GM18499 (cell line): ENCODE data around the gene SEC14L6.

Experiments
- ATAC-seq: cut with Tn5 transposase; IDR thresholded peaks from one replicate; pipeline ENCODE4 v1.9.1; 2021; ENCODE audit warnings: moderate number of reproducible peaks; ENCODE audit not compliant: insufficient read depth, unreplicated experiment

Gene SEC14L6

DNA sequence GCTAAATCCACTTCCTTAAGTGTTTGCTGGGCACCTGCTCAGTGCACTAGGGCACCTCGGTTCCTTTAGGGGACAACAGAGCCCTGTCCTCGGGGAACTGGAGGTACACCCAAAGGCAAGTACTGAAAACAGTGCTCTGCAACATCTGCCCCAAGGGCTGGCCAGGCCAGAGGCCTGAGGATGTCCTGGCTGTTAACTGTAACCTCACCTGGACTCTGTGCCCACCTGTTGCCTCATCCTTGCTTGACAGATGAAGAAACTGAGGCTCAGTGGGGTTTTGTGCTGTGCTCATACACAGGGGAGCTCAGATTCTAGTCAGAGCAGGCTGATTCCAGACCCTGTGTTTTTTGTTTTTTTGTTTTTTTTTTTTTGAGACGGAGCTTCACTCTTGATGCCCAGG is 43.6 kb downstream of the SEC14L6 start:
- ATAC-seq, result no peak

DNA sequence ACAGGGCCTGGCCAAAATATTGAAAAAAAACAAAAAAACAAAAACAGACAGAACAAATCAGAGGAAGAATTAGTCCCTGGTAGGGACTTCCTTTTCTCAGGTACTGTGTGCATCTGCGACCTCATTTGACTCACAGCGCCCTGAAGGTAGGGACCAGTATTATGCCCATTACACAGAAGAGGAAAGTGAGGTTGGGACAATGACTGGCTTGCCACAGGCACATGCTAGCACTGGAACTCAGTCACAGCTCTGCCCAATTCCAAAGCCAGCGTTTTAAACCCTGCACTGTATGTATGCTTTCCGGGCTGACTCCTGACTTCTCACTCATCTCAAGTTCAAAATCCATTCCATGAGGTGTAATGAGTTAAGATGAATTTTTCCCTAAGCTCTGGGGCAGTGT is 44.4 kb downstream of the SEC14L6 start:
- no peak for ATAC-seq

DNA sequence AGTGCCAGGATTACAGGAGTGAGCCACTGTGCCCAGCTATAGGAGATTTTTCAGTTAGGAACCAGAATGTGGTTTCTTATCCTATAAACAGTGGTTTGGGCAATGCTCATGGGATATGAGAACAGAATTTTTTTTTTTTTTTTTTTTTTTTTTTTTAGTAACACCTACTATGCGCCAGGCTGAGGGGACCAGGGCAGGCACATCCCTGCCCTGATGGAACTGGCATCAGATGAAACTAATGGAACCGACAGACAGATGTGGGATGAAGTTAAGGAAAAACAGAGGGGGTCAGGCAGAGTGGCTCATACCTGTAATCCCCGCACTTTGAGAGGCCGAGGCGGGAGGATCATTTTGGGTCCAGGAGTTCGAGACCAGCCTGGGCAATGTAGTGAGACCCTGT is 45.9 kb downstream of the SEC14L6 start:
- no peak for ATAC-seq

DNA sequence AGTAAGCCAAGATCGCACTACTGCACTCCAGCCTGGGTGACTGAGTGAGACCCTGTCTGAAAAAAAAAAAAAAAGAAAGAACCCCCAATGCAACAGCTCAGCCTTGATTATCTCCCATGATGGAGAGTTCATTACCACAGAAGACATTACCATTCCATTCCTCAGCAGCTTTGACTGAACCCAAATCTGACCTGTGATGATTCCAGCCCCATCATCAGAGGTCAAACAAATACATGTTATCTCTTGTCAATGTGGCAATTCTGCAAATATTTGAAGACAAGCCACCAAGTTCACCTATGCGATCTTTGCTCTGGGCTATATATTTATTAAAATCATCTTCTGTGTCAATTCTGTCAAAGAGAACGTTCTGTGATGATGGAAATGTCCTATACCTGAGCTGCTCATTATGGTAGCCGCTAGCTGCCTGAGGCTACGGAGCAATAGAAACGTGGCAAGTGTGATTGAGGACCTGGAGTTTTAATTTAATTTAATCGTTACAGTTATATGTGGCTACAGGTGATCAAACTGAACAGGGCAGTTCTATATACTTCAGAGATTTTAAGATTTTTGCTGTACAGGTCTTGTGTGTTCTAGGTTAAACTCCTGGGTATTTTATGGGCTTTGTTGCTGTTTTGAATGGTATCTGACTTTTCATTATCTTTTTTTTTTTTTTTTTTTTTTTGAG is 48.9 kb downstream of the SEC14L6 start:
- ATAC-seq, result no peak

DNA sequence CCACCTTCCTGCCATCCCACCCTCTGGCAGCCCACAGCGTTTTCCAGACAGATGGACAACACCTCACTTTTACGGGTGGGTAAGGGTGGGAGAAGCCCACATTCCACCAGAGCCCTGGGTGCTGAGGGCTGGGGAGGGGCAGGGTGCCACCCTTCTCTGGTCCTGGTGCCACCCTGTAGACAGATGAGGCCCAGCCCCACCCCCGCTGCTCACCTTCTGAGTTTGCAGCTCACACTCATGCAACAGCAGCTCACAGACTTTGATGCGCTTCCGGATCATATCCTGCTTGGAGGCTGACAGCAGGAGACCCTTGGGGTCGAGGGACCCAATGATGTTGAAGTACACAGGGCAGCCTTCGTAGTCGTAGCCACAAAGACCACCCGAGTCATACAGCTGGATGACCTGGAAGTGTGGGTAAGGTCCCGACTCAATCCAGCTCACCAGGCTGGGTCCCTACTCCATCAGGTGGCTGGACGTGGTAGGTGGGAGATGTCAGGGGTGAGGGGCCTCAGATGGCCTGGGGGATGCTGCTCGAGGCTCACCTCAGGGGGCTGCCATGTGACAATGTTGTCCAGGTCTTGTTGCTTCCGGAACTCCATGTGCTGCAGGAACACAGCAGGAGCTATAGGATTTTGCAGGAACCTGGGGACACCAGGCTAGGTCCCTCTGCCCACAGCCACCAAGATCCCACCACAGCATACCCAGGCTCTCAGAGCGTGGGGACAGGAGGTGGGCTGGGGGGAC is 51.3 kb downstream of the SEC14L6 start:
- no peak for ATAC-seq

DNA sequence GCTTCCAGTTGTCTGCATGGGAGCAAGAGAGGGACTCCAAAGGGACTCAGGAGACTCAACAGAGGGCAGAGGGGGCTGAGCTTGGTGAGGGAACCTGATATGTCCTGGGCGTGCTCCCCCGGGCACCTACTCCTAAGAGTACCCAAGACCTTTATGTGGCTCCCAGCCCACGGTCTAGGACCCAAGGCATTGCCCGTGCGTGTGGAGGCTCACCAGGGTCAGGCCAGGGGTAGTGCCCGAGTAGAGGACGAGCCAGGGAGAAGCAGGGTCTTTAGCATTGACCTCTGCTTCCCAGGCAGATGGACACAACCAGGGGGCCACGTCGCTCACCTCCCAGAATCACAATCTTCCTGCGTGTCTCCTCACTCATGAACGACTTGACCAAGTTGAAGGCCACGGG is 54.4 kb downstream of the SEC14L6 start:
- ATAC-seq, result no peak

DNA sequence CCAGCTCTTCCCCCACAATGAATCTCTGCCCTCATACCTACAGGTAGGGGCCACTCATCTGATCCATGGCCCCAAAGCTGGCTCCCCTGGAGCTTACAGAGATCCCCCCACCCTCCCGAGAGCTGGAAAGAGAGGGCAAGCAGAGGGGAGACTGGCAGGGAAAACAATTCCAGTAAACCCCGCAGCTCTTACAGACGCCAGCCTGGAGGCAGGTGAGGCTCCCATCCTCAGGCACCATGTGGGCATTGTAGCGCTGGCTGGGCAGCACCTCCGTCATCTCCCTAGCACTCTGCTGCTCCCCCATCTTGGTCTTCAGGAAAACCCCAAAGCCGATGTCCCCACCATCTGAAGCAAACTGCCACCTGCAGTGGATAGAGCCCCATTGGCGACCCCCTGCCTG is 55.2 kb downstream of the SEC14L6 start:
- no peak for ATAC-seq

DNA sequence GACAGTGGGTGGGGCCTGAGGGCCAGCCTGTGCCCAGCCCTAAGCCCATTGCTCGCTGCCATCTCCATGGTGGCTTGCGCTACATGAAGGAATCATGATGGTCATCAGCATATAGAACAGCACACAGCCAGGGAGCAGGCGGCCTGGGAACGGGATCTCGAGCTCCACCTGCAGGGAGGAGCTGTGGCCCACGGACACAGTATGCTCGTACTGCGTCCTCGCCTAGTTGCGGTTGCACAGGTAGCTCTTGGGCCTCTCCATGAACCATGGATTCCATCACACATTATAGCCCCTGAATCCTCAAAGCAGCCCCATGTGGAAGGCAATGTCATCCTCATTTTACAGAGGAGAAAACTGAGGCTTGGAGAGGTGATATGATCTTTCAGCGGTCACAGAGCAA is 56.1 kb downstream of the SEC14L6 start:
- ATAC-seq, result no peak

DNA sequence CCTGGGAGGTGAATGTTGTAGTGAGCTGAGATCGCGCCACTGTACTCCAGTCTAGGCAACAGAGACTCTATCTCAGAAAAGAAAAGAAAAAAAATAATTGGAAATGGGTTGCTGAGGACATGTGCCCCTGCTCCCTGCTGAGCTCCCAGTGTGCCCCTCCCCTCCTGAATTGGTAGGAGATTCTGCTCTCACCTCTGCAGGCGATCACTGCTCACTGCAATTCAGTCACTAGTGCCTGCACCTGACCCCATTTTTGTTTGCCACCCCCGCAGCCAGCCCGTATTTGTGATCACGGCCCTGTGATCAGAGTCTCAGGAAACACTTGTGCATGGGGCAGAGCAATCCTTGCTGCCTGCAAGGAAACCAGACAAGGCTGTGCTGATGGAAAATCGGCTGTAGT is 58.4 kb downstream of the SEC14L6 start:
- no peak for ATAC-seq

DNA sequence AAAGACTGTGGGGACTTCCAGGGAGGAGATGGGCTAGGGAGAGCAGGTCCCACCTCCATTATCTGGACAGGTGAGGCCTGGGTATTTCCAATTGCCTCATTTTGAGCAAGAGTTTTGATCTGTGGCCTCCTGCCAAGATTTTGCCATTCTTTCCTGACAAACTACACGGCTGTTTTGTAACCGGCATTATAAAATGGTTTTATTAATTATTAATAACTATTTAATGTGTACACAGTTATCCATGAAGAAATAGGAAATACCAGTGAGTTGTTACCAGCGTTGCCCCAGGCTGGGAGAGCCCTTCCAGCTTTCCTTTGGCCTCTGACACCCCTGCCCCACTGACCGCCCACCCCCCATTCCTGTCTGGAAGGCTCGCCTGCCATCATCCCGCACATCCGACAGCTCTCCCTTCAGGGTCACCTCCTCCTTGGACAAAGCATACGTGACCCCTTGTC is 59.9 kb downstream of the SEC14L6 start:
- ATAC-seq, result no peak

DNA sequence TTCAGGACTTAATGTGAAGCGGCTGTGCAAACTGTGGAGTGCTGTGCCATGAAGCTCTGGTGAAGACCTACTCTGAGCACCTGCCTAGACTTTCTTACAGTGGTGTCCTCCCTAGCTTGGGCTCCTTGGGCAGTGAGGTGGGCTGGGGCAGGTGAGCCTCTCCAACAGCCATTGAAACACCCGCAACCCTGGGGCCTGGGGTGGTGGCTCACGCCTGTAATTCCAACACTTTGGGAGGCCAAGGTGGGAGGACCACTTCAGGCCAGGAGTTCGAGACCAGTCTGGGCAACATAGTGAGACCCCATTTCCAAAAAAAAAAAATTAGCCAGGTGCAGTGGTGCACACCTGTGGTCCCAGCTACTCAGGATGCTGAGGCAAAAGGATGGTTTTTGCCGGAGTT is 60.4 kb downstream of the SEC14L6 start:
- ATAC-seq, result no peak

DNA sequence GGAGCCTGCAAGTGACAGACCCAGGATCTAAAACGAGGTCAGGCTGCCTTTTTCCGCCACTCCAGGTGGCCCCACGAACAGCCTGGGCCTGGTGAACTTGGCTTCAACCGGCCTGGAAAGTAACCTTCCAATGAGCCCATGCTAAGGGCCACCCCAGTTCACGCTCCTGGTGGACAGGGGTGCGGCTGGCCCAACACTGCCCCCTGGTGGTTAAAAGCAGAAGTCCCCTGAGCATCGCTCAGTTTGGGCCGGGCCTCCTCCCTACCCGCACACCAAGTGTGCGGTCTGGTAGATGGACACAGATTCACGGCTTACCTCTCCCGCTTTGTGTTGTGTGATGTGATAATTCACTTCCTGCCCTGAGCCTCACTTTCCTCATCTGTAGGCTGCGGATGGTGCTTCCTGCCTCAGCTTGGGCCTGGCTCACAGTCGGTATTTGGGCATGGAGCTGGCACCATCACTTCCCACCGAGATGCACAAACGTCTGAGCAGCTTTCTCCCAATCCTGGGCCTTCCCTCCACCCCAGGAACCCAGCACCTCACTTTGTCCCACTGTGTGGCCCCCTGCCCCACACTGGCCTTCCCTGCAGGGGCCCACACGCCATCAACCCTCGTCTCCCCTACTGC is 61.1 kb downstream of the SEC14L6 start:
- ATAC-seq, result no peak

DNA sequence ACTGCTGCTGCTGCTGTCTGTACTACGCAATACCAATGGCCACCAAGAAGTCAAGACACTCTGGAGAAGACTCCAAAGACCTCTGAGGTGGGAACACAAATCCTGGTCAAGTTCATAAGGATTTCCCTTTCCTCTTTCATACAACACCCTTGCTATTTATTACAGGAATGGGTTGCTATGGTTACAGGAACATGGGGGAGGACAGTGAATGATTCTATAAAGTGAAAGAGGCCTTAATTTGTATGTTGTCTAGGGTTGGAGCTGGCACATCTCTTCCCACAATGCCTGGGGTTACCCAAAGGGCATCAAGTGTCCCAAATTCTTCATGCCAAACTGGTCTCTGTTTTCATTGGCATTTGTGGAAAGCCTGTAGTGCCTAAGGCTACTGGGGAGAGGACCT is 63.4 kb downstream of the SEC14L6 start:
- no peak for ATAC-seq

DNA sequence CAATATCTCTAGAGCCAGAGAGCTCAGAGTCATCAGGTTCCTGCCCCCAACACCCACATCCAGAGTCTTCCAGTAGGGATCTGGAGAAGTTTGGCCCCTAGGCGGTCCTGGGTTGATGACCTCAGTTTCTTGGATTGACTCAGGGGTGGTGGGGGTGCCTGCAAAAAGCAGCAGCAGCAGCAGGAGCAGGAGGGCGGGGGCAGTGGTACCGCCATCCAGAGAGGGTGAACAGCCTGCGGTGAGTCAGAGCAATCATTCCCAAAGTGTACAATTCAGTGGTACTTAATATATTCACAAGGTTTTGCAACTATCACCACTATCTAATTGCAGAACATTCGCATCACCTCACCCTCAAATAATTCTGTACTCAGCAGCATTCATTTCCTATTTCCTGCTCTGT is 64.8 kb downstream of the SEC14L6 start:
- no peak for ATAC-seq

DNA sequence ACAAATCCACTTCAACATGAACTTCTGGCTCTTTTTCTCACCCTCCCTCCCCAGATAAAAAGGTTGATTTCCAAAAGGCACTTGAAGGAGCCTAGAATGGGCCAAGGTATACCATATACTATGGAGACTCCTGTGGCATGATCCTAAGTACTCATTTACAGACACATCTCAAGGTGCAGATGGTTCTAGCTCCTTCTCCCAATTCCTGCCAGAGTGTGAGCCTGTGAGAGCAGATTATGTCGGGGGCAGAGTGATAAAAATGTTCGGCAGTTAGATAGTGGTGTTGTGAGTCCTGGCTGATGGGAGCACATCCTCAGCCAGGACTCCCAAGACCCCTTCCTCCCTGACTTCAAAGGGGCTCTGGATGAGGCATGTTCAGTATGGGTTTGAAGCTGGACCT is 66.6 kb downstream of the SEC14L6 start:
- ATAC-seq, result no peak

DNA sequence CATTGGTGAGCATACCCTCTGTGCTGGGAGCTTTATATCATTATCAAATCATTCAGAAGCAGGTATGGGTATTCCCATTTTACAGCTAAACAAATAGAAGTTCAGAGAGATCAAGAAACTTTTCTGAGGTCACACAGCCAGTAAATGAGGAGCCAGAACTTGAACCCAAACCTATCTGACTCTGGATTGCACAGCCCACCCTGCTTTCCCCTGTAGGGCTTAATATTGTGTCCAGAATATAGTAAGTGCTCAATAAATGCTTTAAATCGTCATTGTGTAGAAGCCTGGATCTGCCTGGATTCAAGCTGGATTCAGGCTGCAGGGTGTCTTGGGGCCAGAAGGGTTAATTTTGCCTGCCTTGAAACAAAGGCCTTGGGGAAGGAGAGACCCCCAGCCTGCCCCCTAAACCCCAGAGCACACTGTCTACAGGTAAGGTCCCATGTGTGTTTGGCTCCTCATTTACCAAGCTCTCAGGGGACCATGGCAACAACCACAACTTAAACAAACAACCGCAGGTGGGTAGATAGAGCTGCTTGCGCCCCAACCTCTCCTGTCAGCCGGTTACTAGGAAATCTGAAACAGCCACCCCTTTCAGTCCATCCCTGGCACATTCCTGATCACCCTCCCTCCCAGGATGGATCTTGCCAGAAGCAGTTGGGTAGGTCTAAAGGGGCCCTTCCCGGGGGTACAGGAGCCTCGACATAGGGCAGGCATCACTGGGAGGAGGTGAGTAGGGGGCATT is 71.7 kb downstream of the SEC14L6 start:
- no peak for ATAC-seq

DNA sequence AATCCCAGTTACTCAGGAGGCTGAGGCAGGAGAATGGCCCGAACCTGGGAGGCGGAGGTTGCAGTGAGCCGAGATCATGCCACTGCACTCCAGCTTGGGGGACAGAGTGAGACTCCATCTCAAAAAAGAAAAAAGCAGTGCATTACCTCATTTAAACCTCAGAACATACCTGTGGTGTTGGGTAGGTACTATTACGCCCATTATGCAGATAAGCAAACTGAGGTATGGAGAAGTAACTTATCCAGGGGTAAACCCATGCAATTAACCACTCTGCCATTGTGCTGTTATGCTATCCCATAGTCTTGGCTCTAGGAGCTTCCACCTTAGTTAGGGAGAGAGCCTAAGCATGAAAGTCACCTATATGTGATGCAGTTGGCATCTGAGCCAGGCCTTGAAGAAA is 72.4 kb downstream of the SEC14L6 start:
- no peak for ATAC-seq

DNA sequence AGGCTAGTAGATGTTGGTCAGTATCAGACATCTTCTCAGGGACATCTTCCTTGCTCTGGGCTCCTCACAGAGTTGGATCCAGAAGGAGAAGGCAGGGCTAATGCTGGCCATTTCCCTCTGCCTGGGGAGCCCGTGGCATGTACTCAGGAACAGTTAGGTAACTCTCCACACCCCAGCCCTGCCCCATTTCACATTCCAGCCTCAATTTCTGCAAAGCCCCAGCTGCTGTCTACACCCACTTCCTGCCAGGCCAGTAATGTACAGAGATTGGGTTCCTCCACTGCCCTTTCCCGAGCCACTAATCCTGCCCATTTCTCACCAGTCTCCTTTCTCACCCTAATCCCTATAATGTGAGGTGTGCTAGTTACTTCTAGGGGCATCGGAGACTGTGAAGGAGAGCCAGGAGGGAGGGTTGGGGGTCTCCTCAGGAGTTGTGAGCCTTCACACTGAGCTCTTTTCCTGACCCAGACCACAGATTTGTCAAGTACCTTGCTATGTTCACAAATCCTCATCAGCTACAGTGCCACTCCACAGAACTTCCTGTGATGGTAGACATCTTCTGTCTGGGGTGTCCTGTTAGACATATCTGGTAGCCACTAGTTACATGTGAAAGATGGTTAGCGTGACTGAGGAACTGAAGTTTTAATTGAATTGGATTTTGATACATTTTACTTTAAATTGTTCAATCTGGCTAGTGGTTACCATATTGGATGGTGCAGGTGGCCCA is 73.4 kb downstream of the SEC14L6 start:
- no peak for ATAC-seq
